Measurements from ENCODE around the gene C1orf167. TPM values are rescaled to one million over a fixed set of nuclear protein-coding genes. Genes with fewer than 3 reads are reported as not detected.

C1orf167 gene
- total RNA-seq, 1 experiment from 2014 or later, result not detected

DNA sequence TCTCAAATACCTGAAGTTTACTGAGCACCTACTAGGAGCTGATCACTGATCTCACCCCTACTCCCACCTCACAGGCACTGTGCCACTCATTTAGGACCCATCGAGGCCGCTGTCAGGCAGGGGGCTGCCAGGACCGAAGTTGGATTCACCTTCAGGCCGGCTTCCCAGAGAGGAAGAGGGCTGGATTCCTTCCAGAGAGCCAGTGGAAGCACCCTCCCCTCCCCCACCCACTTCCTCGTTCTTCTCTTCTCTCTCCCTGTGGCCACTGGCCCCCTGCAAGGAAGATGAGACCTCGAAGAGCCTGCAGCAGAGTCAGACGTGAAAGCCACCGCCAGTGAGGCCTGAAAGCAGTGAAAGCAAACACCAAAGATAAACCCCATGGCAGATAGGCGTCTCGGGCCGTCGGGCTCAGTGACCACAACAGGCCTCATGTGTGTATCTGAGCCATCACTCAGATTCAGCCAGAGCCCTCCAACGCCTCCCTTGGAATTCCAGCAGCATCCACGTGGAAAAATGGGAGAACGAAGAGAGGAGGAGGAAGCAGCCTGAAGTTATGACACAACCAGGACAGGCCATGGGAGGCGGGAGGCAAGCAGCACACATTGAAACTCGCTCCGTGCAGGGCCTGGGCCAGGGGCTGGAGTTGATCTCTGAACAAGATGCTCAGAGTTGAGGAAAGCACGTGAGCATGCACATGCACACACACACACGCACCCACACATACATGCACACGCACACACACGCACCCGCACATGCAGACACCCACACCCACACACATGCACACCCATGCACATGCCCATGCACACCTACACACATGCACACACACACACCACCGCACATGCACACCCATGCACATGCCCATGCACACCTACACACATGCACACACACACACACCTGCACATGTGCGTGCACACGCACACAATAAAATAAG is 32.2 kb upstream of the C1orf167 start:
- Histone ChIP-seq H3K36me3 (ENCODE audit: low read depth, low read length) (no peaks in the 10 kb centered on the region), H3K27me3 (ENCODE audit: low read length) (no peaks in the 10 kb centered on the region), H3K79me2 (ENCODE audit: low read length) (no peaks in the 10 kb centered on the region), H3K9me2 (replicated peaks; ENCODE audit: low read length) (no peaks in the 10 kb centered on the region), H3K9ac (ENCODE audit: low read length) (no peak overlapping the region), H3K9me3 (ENCODE audit: low read length) (no peaks in the 10 kb centered on the region), H2AFZ (ENCODE audit: low read length) (no peak overlapping the region), H3K4me3 (ENCODE audit: low read length) (no peak overlapping the region), H4K20me1 (ENCODE audit: low read length) (no peaks in the 10 kb centered on the region), H3K4me1 (ENCODE audit: insufficient read depth, low read length) (peaks cover 7% of the 10 kb centered on the region; the same call in 1 of the 2 replicates), H3F3A (ENCODE audit: low read length, unreplicated experiment) (no peaks in the 10 kb centered on the region), H3K27ac (ENCODE audit: low read length) (no peak overlapping the region), H3K4me2 (ENCODE audit: low read length) (no peak overlapping the region)
- DNase-seq (no peak), ATAC-seq (peak; percentile 7; the same call in 1 of the 2 replicates)
- TF ChIP-seq, protein P1, sequence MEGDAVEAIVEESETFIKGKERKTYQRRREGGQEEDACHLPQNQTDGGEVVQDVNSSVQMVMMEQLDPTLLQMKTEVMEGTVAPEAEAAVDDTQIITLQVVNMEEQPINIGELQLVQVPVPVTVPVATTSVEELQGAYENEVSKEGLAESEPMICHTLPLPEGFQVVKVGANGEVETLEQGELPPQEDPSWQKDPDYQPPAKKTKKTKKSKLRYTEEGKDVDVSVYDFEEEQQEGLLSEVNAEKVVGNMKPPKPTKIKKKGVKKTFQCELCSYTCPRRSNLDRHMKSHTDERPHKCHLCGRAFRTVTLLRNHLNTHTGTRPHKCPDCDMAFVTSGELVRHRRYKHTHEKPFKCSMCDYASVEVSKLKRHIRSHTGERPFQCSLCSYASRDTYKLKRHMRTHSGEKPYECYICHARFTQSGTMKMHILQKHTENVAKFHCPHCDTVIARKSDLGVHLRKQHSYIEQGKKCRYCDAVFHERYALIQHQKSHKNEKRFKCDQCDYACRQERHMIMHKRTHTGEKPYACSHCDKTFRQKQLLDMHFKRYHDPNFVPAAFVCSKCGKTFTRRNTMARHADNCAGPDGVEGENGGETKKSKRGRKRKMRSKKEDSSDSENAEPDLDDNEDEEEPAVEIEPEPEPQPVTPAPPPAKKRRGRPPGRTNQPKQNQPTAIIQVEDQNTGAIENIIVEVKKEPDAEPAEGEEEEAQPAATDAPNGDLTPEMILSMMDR (conservative IDR thresholded peaks at IDR 0.05; ENCODE audit: low read depth, low read length), result no peak
- no peak for TF ChIP-seq EZH2phosphoT487 (IDR thresholded peaks at IDR 0.05; ENCODE audit: borderline replicate concordance, low read length)
- TF ChIP-seq EZH2 (IDR thresholded peaks at IDR 0.05; ENCODE audit: low read length, unreplicated experiment), result no peak
- intact Hi-C loops (cut with micrococcal nuclease), result no loop called here
- BruUV-seq (replicated peaks), result no TSS peak
- POLR2A ChIA-PET (ENCODE audit: unreplicated experiment), result no interaction called here
- CTCF ChIA-PET, result interaction anchor here (0.7 kb wide), 1 partner anchor 61 kb away, joined by 3 read pairs; no protein-coding TSS in a partner anchor

DNA sequence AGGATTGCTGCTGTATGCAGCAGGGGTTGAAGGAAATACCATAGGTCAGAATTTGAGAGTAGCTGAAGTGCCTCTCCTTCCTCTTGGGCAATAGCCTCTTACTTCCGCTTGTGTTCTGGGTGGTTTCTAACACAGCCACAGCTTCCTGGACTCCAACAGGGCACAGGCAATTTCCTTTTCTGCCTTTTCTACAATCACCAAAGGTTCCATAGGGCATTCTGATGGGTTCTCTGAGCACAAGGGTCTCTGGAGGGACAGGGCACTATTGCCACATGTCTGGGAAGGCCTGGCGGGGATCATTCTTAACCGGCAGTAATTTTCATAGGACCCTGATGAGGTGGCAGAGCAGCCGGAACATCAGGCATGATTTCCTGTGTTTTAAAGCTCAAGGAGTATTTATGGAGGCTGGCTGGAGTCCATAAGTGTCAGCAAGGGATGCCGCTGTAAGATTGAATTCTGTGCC is 31.5 kb upstream of the C1orf167 start:
- Histone ChIP-seq H3K9ac (ENCODE audit: low read length) (no peak overlapping the region), H3F3A (ENCODE audit: low read length, unreplicated experiment) (no peaks in the 10 kb centered on the region), H3K79me2 (ENCODE audit: low read length) (no peaks in the 10 kb centered on the region), H3K4me2 (ENCODE audit: low read length) (peak overlapping the region; percentile 47), H3K27ac (ENCODE audit: low read length) (peak overlapping the region; percentile 40; the same call in 1 of the 2 replicates), H3K36me3 (ENCODE audit: low read depth, low read length) (no peaks in the 10 kb centered on the region), H2AFZ (ENCODE audit: low read length) (peak overlapping the region; percentile 73), H3K4me1 (ENCODE audit: insufficient read depth, low read length) (peaks cover 7% of the 10 kb centered on the region; the same call in 1 of the 2 replicates), H3K9me3 (ENCODE audit: low read length) (no peaks in the 10 kb centered on the region), H4K20me1 (ENCODE audit: low read length) (no peaks in the 10 kb centered on the region), H3K9me2 (replicated peaks; ENCODE audit: low read length) (no peaks in the 10 kb centered on the region), H3K4me3 (ENCODE audit: low read length) (no peak overlapping the region), H3K27me3 (ENCODE audit: low read length) (no peaks in the 10 kb centered on the region)
- POLR2A ChIA-PET (ENCODE audit: unreplicated experiment), result no interaction called here
- CTCF ChIA-PET, result interaction anchor here (0.7 kb wide), 1 partner anchor 61 kb away, joined by 3 read pairs; no protein-coding TSS in a partner anchor
- DNase-seq (peak; percentile 31), ATAC-seq (peak; percentile 66)
- no TSS peak for BruUV-seq (replicated peaks)
- intact Hi-C loops (cut with micrococcal nuclease), result no loop called here
- no peak for TF ChIP-seq EZH2 (IDR thresholded peaks at IDR 0.05; ENCODE audit: low read length, unreplicated experiment)
- no peak for TF ChIP-seq EZH2phosphoT487 (IDR thresholded peaks at IDR 0.05; ENCODE audit: borderline replicate concordance, low read length)
- TF ChIP-seq, protein P1 (conservative IDR thresholded peaks at IDR 0.05; ENCODE audit: low read depth, low read length), result no peak

Data from PC-3 (cell line).